HEK293 (cell line): ENCODE results near the gene DMD.

Experiments
- CTCF ChIA-PET: fragments of 350-600 bp; formaldehyde crosslinking; extraction: SDS; loops from one replicate; lab custom pipeline; 2021; ENCODE audit warnings: antibody characterized with exemption; lab: Yijun Ruan, JAX
- POLR2A ChIA-PET: fragments of 300-600 bp; formaldehyde crosslinking; extraction: SDS; loops from one replicate; lab custom pipeline; 2020; ENCODE audit warnings: antibody characterized with exemption, inconsistent platforms; lab: Yijun Ruan, JAX
- H3K27ac ChIP-seq: fragments of 200-500 bp; sonication (Bioruptor generic); 2 replicates; pipeline ENCODE4 v1.5.1; 2014; ENCODE audit warnings: low read depth, low read length, control low read depth, inconsistent platforms; ENCODE audit errors: extremely low read depth
- H3K36me3 ChIP-seq, 2 experiments: fragments of 200-500 bp in 1 of 2; sonication (Bioruptor generic) in 1 of 2; 1 replicate in 1 of 2; 2 replicates in 1 of 2; pipeline ENCODE4 v1.5.1; 2014 to 2017; ENCODE audit warnings: inconsistent platforms in 2 of 2, low read length in 2 of 2; ENCODE audit not compliant: control insufficient read depth in 2 of 2, insufficient read depth in 1 of 2
- H3K4me1 ChIP-seq: fragments of 200-500 bp; sonication (Bioruptor generic); 2 replicates; pipeline ENCODE4 v1.5.1; 2014; ENCODE audit warnings: mild to moderate bottlenecking, low read length, inconsistent platforms; ENCODE audit not compliant: control insufficient read depth, insufficient read depth
- H3K4me3 ChIP-seq: 2 replicates; pipeline ENCODE4 v1.5.1; 2011; ENCODE audit warnings: low read depth, mild to moderate bottlenecking, control low read depth, low read length, moderate library complexity
- H3K9me3 ChIP-seq: fragments of 200-500 bp; sonication (Bioruptor generic); 2 replicates; pipeline ENCODE4 v1.5.1; 2014; ENCODE audit warnings: low read depth, low read length, inconsistent platforms; ENCODE audit not compliant: control insufficient read depth, insufficient read depth
- OVOL3 ChIP-seq: fragments of 450-650 bp; formaldehyde crosslinking; IDR thresholded peaks from 2 replicates; pipeline ENCODE4 v1.5.1; 2016; ENCODE audit warnings: missing biosample characterization, missing genetic modification characterization
- ZBTB17 ChIP-seq: fragments of 450-650 bp; formaldehyde crosslinking; IDR thresholded peaks from 2 replicates; pipeline ENCODE4 v1.5.1; 2016; ENCODE audit warnings: missing biosample characterization, missing genetic modification characterization
- ZNF132 ChIP-seq: fragments of 450-650 bp; formaldehyde crosslinking; IDR thresholded peaks from 2 replicates; pipeline ENCODE4 v1.5.1; 2017; ENCODE audit warnings: missing biosample characterization, missing genetic modification characterization, borderline replicate concordance
- ZNF23 ChIP-seq: fragments of 450-650 bp; formaldehyde crosslinking; IDR thresholded peaks from 2 replicates; pipeline ENCODE4 v1.5.1; 2016; ENCODE audit warnings: missing biosample characterization, missing genetic modification characterization, borderline replicate concordance
- ZNF26 ChIP-seq: fragments of 450-650 bp; formaldehyde crosslinking; IDR thresholded peaks from 2 replicates; pipeline ENCODE4 v1.5.1; 2016; ENCODE audit warnings: missing biosample characterization, missing genetic modification characterization
- ZNF366 ChIP-seq: fragments of 450-650 bp; formaldehyde crosslinking; conservative IDR thresholded peaks from 2 replicates; pipeline ENCODE4 v1.5.1; 2016; ENCODE audit warnings: missing biosample characterization, missing genetic modification characterization
- ZNF394 ChIP-seq: fragments of 450-650 bp; formaldehyde crosslinking; IDR thresholded peaks from 2 replicates; pipeline ENCODE4 v1.5.1; 2016; ENCODE audit warnings: missing biosample characterization, missing genetic modification characterization, mild to moderate bottlenecking, moderate library complexity, borderline replicate concordance
- ZNF404 ChIP-seq: fragments of 450-650 bp; formaldehyde crosslinking; IDR thresholded peaks from 2 replicates; pipeline ENCODE4 v1.5.1; 2017; ENCODE audit warnings: missing biosample characterization, missing genetic modification characterization
- ZNF514 ChIP-seq: fragments of 450-650 bp; formaldehyde crosslinking; IDR thresholded peaks from 2 replicates; pipeline ENCODE4 v1.5.1; 2016; ENCODE audit warnings: missing biosample characterization, missing genetic modification characterization
- ZNF624 ChIP-seq: fragments of 450-650 bp; formaldehyde crosslinking; IDR thresholded peaks from 2 replicates; pipeline ENCODE4 v1.5.1; 2017; ENCODE audit warnings: missing biosample characterization, missing genetic modification characterization
- ZNF626 ChIP-seq: fragments of 450-650 bp; sonication (Bioruptor Pico); formaldehyde crosslinking; IDR thresholded peaks from 2 replicates; pipeline ENCODE4 v1.5.1; 2018; ENCODE audit warnings: missing biosample characterization, missing genetic modification characterization, inconsistent platforms
- ZNF670 ChIP-seq: fragments of 450-650 bp; formaldehyde crosslinking; IDR thresholded peaks from 2 replicates; pipeline ENCODE4 v1.5.1; 2016; ENCODE audit warnings: missing biosample characterization, missing genetic modification characterization, low read depth
- ZNF785 ChIP-seq: fragments of 450-650 bp; formaldehyde crosslinking; IDR thresholded peaks from 2 replicates; pipeline ENCODE4 v1.5.1; 2016; ENCODE audit warnings: missing biosample characterization, missing genetic modification characterization
- ZNF792 ChIP-seq: fragments of 450-650 bp; formaldehyde crosslinking; IDR thresholded peaks from 2 replicates; pipeline ENCODE4 v1.5.1; 2016; ENCODE audit warnings: missing biosample characterization, missing genetic modification characterization
- ZNF830 ChIP-seq: fragments of 450-650 bp; IDR thresholded peaks from 2 replicates; pipeline ENCODE4 v1.5.0; 2018; ENCODE audit warnings: missing biosample characterization, missing genetic modification characterization, low read depth, mild to moderate bottlenecking, moderate library complexity
- ZSCAN23 ChIP-seq: fragments of 450-650 bp; formaldehyde crosslinking; IDR thresholded peaks from 2 replicates; pipeline ENCODE4 v1.5.1; 2016; ENCODE audit warnings: missing biosample characterization, missing genetic modification characterization
- TF ChIP-seq, protein P1 (sequence below): fragments of 450-650 bp; formaldehyde crosslinking; IDR thresholded peaks from 2 replicates; pipeline ENCODE4 v1.5.1; 2016; ENCODE audit warnings: missing biosample characterization, missing genetic modification characterization
- TF ChIP-seq, protein P2 (sequence below): fragments of 450-650 bp; formaldehyde crosslinking; IDR thresholded peaks from 2 replicates; pipeline ENCODE4 v1.5.1; 2016; ENCODE audit warnings: missing biosample characterization, missing genetic modification characterization

Gene DMD

DNA sequence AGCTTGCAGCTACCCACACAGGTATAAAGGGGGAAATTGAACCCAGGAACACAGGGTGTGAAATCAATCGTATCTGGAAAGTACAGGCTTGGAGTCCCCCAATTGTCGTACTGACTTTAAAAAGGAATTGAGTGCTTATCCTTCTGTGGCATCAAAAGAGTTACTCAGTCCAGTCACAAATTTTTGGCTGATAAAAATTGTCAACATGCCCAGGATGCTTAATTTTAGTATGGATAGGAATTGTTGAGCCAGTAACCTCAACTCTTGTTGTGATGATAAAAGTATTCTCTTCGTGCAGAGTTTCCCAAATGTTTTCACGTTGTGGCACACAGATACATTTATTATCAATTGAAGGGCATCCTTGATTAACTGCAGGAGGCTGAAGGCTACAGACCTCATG lies 2096.0 kb downstream of the DMD start (continued):
- TF ChIP-seq, protein P1, sequence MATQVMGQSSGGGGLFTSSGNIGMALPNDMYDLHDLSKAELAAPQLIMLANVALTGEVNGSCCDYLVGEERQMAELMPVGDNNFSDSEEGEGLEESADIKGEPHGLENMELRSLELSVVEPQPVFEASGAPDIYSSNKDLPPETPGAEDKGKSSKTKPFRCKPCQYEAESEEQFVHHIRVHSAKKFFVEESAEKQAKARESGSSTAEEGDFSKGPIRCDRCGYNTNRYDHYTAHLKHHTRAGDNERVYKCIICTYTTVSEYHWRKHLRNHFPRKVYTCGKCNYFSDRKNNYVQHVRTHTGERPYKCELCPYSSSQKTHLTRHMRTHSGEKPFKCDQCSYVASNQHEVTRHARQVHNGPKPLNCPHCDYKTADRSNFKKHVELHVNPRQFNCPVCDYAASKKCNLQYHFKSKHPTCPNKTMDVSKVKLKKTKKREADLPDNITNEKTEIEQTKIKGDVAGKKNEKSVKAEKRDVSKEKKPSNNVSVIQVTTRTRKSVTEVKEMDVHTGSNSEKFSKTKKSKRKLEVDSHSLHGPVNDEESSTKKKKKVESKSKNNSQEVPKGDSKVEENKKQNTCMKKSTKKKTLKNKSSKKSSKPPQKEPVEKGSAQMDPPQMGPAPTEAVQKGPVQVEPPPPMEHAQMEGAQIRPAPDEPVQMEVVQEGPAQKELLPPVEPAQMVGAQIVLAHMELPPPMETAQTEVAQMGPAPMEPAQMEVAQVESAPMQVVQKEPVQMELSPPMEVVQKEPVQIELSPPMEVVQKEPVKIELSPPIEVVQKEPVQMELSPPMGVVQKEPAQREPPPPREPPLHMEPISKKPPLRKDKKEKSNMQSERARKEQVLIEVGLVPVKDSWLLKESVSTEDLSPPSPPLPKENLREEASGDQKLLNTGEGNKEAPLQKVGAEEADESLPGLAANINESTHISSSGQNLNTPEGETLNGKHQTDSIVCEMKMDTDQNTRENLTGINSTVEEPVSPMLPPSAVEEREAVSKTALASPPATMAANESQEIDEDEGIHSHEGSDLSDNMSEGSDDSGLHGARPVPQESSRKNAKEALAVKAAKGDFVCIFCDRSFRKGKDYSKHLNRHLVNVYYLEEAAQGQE (tag by site-specific recombination) = no peak
- TF ChIP-seq ZNF830 (tag by site-specific recombination) = no peak
- TF ChIP-seq ZNF132 (tag by site-specific recombination) = no peak
- TF ChIP-seq ZNF624 (tag by site-specific recombination) = no peak
- TF ChIP-seq ZNF514 (tag by site-specific recombination) = no peak
- no peak for TF ChIP-seq ZBTB17 (tag by site-specific recombination)
- no peak for TF ChIP-seq ZNF404 (tag by site-specific recombination)
- no peak for TF ChIP-seq ZNF23 (tag by site-specific recombination)

DNA sequence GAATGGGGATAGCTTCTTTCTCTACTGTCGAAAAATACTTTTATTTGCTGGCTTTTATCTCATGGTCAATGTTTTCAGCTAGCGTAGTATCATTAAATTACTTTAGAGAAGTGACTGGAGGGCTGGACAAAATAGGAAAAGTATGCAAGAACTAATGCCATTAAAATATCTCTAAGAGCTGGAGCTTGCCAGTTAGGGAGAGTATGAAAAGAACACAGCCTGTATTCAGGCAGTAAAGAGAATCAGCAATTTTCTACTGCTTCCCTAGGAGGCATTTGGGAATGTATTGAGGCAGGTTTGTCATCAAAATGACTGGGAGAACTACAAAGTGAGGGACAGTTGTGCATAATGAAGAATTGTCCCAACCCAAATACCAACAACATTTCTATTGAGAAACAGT lies 2096.5 kb downstream of the DMD start:
- Histone ChIP-seq H3K4me3 (no peak overlapping the region), H3K4me1 (no peaks in the 10 kb centered on the region), H3K36me3 (peaks cover 0 to 8% of the 10 kb centered on the region in 2 experiments; a peak in 1 of 3 replicates), H3K9me3 (no peaks in the 10 kb centered on the region), H3K27ac (no peak overlapping the region)
- ChIA-PET CTCF (interaction anchor here (0.6 to 0.8 kb wide), 2 partner anchors 143 to 556 kb away, joined by 3 read pairs; no protein-coding TSS in a partner anchor), POLR2A (no interaction called here)
- TF ChIP-seq ZNF785 (no peak), ZNF792 (tag by site-specific recombination) (no peak), ZNF830 (tag by site-specific recombination) (no peak), ZNF394 (no peak), ZNF626 (tag by site-specific recombination) (no peak), ZSCAN23 (no peak), ZNF26 (tag by site-specific recombination) (no peak), OVOL3 (no peak), ZNF366 (no peak), ZNF670 (tag by site-specific recombination) (no peak)
- TF ChIP-seq, protein P2, sequence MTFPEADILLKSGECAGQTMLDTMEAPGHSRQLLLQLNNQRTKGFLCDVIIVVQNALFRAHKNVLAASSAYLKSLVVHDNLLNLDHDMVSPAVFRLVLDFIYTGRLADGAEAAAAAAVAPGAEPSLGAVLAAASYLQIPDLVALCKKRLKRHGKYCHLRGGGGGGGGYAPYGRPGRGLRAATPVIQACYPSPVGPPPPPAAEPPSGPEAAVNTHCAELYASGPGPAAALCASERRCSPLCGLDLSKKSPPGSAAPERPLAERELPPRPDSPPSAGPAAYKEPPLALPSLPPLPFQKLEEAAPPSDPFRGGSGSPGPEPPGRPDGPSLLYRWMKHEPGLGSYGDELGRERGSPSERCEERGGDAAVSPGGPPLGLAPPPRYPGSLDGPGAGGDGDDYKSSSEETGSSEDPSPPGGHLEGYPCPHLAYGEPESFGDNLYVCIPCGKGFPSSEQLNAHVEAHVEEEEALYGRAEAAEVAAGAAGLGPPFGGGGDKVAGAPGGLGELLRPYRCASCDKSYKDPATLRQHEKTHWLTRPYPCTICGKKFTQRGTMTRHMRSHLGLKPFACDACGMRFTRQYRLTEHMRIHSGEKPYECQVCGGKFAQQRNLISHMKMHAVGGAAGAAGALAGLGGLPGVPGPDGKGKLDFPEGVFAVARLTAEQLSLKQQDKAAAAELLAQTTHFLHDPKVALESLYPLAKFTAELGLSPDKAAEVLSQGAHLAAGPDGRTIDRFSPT (tag by site-specific recombination) = no peak
- TF ChIP-seq, all 188 proteins: peak for 0
